SJSA1 (cell line): Measurements from ENCODE around the gene STX18. TPM values are rescaled to one million over a fixed set of nuclear protein-coding genes. Genes with fewer than 3 reads are reported as not detected.

Source experiments
- DNase-seq, 2 experiments: peaks; one replicate each; pipeline ENCODE4 v3.0.0-alpha.2; 2015 to 2020; ENCODE audit warnings: low spot score in 2 of 2, low read depth in 1 of 2
- H3K27ac ChIP-seq: fragments of 250-450 bp; sonication (Bioruptor Pico); 2 replicates; pipeline ENCODE4 v1.5.1; 2020; ENCODE audit warnings: mild to moderate bottlenecking, moderate library complexity
- H3K27me3 ChIP-seq: fragments of 250-450 bp; sonication (Bioruptor Pico); replicated peaks from 2 replicates; pipeline ENCODE4 v1.5.1; 2020; ENCODE audit warnings: mild to moderate bottlenecking, moderate library complexity
- H3K36me3 ChIP-seq: fragments of 250-450 bp; sonication (Bioruptor Pico); 2 replicates; pipeline ENCODE4 v1.5.1; 2020; ENCODE audit warnings: mild to moderate bottlenecking
- H3K4me1 ChIP-seq: fragments of 250-450 bp; sonication (Bioruptor Pico); replicated peaks from 2 replicates; pipeline ENCODE4 v1.6.1; 2021; ENCODE audit warnings: mild to moderate bottlenecking
- H3K4me3 ChIP-seq: fragments of 250-450 bp; sonication (Bioruptor Pico); 2 replicates; pipeline ENCODE4 v1.5.1; 2020; ENCODE audit warnings: mild to moderate bottlenecking
- H3K9me3 ChIP-seq: fragments of 250-450 bp; sonication (Bioruptor Pico); replicated peaks from 2 replicates; pipeline ENCODE4 v1.5.1; 2020; ENCODE audit warnings: mild to moderate bottlenecking
- total RNA-seq: library from RNA; depleted of rRNA; stranded (reverse); fragments of >200 nt; shearing (Covaris generic); gene quantifications from 2 replicates; pipeline ENCODE4 v1.2.3, GENCODE V29; 2014; rRNA removed

The STX18 gene
- total RNA-seq, 1 experiment from 2014 or later = 42.5 TPM

- Histone ChIP-seq H3K9me3 (peaks cover 2% of the 10 kb centered on the region; the same call in 1 of the 2 replicates), H3K4me3 (no peak overlapping the region), H3K27me3 (peaks cover 64% of the 10 kb centered on the region), H3K4me1 (no peaks in the 10 kb centered on the region), H3K27ac (no peak overlapping the region), H3K36me3 (no peaks in the 10 kb centered on the region)
- DNase-seq = no peak
Observed at GRCh38 chr4:4379540-4380087, 162.2 kb downstream of the STX18 start.

- Histone ChIP-seq H3K9me3 (peaks cover 2% of the 10 kb centered on the region; the same call in 1 of the 2 replicates), H3K36me3 (no peaks in the 10 kb centered on the region), H3K27me3 (peaks cover 52% of the 10 kb centered on the region), H3K4me1 (no peaks in the 10 kb centered on the region), H3K4me3 (no peak overlapping the region), H3K27ac (no peak overlapping the region)
- DNase-seq = no peak
Observed at GRCh38 chr4:4377732-4378460, 164.0 kb downstream of the STX18 start.

- no peak for DNase-seq
- H3K4me3 ChIP-seq = no peak overlapping the region
- H3K36me3 ChIP-seq = no peaks in the 10 kb centered on the region
- peaks cover 49% of the 10 kb centered on the region for H3K27me3 ChIP-seq
- peaks cover 2% of the 10 kb centered on the region; the same call in 1 of the 2 replicates for H3K9me3 ChIP-seq
- no peak overlapping the region for H3K27ac ChIP-seq
- no peaks in the 10 kb centered on the region for H3K4me1 ChIP-seq
Observed at GRCh38 chr4:4377191-4377590, 164.7 kb downstream of the STX18 start.

- no peak overlapping the region for H3K27ac ChIP-seq
- no peaks in the 10 kb centered on the region for H3K4me1 ChIP-seq
- no peak for DNase-seq
- H3K27me3 ChIP-seq = peaks cover 42% of the 10 kb centered on the region
- peaks cover 2% of the 10 kb centered on the region; the same call in 1 of the 2 replicates for H3K9me3 ChIP-seq
- no peak overlapping the region for H3K4me3 ChIP-seq
- H3K36me3 ChIP-seq = no peaks in the 10 kb centered on the region
Observed at GRCh38 chr4:4376074-4376473, 165.8 kb downstream of the STX18 start.

GRCh38 chr4:4374388-4375098, 167.3 kb downstream of the STX18 start:
- H3K27me3 ChIP-seq = peaks cover 34% of the 10 kb centered on the region

More at GRCh38 chr4:4374388-4375098, 167.3 kb downstream of the STX18 start:
- H3K27ac ChIP-seq = no peak overlapping the region
- no peaks in the 10 kb centered on the region for H3K36me3 ChIP-seq
- no peak for DNase-seq
- H3K9me3 ChIP-seq = peaks cover 2% of the 10 kb centered on the region; the same call in 1 of the 2 replicates
- H3K4me1 ChIP-seq = no peaks in the 10 kb centered on the region
- H3K4me3 ChIP-seq = no peak overlapping the region

Other genes with a start within 250 kb of the STX18 start
- gene NSG1, start 154.9 kb downstream of the STX18 start, total RNA-seq = not detected in 2 replicates